ENCODE results near the gene TULP4.
"Not testable (repeated sequence)": the region's sequence is repeated elsewhere in the genome, so short reads cannot be mapped to it uniquely, and the experiment has no call there.

The TULP4 gene

GRCh38 chr6:158538741-158539140, 226.5 kb downstream of the TULP4 start:
- no peak for DNase-seq

GRCh38 chr6:158539413-158539812, 227.1 kb downstream of the TULP4 start:
- no peak for DNase-seq

- DNase-seq: no peak
Observed at GRCh38 chr6:158539881-158540280, 227.6 kb downstream of the TULP4 start.

GRCh38 chr6:158543606-158544185, 231.4 kb downstream of the TULP4 start:
- DNase-seq: no peak

GRCh38 chr6:158544428-158544827, 232.2 kb downstream of the TULP4 start:
- no peak for DNase-seq

GRCh38 chr6:158545043-158545966, 233.0 kb downstream of the TULP4 start:
- no peak for DNase-seq

- no peak for DNase-seq
Observed at GRCh38 chr6:158548418-158549161, 236.3 kb downstream of the TULP4 start.

- DNase-seq: peak; percentile 56
Observed at GRCh38 chr6:158552055-158552795, 240.0 kb downstream of the TULP4 start.

- no peak for DNase-seq
Observed at GRCh38 chr6:158552796-158553138, 240.5 kb downstream of the TULP4 start.

GRCh38 chr6:158554611-158555361, 242.5 kb downstream of the TULP4 start:
- DNase-seq: no peak

- no peak for DNase-seq
Observed at GRCh38 chr6:158556113-158556512, 243.8 kb downstream of the TULP4 start.

- not testable (repeated sequence) for DNase-seq
Observed at GRCh38 chr6:158557110-158557509, 244.8 kb downstream of the TULP4 start.

GRCh38 chr6:158557927-158558326, 245.7 kb downstream of the TULP4 start:
- DNase-seq: no peak

GRCh38 chr6:158558415-158559306, 246.4 kb downstream of the TULP4 start:
- no peak for DNase-seq

- no peak for DNase-seq
Observed at GRCh38 chr6:158559338-158559894, 247.2 kb downstream of the TULP4 start.

GRCh38 chr6:158559895-158560835, 247.9 kb downstream of the TULP4 start, which contains the start of gene TMEM181:
TSS of gene TMEM181 (plus strand) at chr6:158560091. CDS start at chr6:158560225, 134 bp downstream.
- peak; percentile 95 for DNase-seq

GRCh38 chr6:158560836-158561320, 248.6 kb downstream of the TULP4 start:
- DNase-seq: peak; percentile 63
